Hematopoietic multipotent progenitor cell (in vitro differentiated cells): Measurements from ENCODE around the gene ZNF22. TPM values are rescaled to one million over a fixed set of nuclear protein-coding genes. Genes with fewer than 3 reads are reported as not detected.

Experiments used
- DNase-seq, 3 donors: peaks; one replicate each; pipeline ENCODE4 v3.0.0-alpha.2; 2011 to 2015; ENCODE audit warnings: low read depth in 2 of 3, low spot score in 2 of 3
- total RNA-seq: library from RNA; depleted of rRNA; stranded (reverse); fragments of >200 nt; gene quantifications from one replicate; pipeline ENCODE4 v1.2.3, GENCODE V29; 2012

Gene ZNF22
- total RNA-seq, 1 donor = 22.1 TPM

- DNase-seq = peak in 1 of 3 donors; percentile 40
Observed at GRCh38 chr10:44975431-44976331, 25.0 kb upstream of the ZNF22 start.

- no peak for DNase-seq
Observed at GRCh38 chr10:44976352-44977198, 24.1 kb upstream of the ZNF22 start.

- peak in 1 of 3 donors; percentile 28 for DNase-seq
Observed at GRCh38 chr10:44977287-44978212, 23.2 kb upstream of the ZNF22 start.

GRCh38 chr10:44978213-44978569 is 22.5 kb upstream of the ZNF22 start:
- no peak for DNase-seq

GRCh38 chr10:44978570-44979280 is 22.0 kb upstream of the ZNF22 start, which contains the start of gene DEPP1:
Gene DEPP1, minus strand, starts transcription at chr10:44978809. Its CDS starts 779 bp downstream, at chr10:44978030.
- DNase-seq = peak in 2 of 3 donors; percentile 83 to 95

GRCh38 chr10:44979281-44980191 is 21.2 kb upstream of the ZNF22 start:
- DNase-seq = no peak

GRCh38 chr10:44980309-44981171 is 20.2 kb upstream of the ZNF22 start:
- DNase-seq = no peak

GRCh38 chr10:44981172-44982113 is 19.3 kb upstream of the ZNF22 start:
- peak in 1 of 3 donors; percentile 25 for DNase-seq

GRCh38 chr10:44982114-44982460 is 18.6 kb upstream of the ZNF22 start:
- no peak for DNase-seq

- DNase-seq = no peak
Observed at GRCh38 chr10:44982496-44982895, 18.2 kb upstream of the ZNF22 start.

GRCh38 chr10:44983066-44983894 is 17.4 kb upstream of the ZNF22 start:
- no peak for DNase-seq

- DNase-seq = no peak
Observed at GRCh38 chr10:44983895-44984278, 16.8 kb upstream of the ZNF22 start.

- DNase-seq = no peak
Observed at GRCh38 chr10:44984671-44985101, 16.0 kb upstream of the ZNF22 start.

- no peak for DNase-seq
Observed at GRCh38 chr10:44985175-44985681, 15.5 kb upstream of the ZNF22 start.

- no peak for DNase-seq
Observed at GRCh38 chr10:44986179-44986578, 14.5 kb upstream of the ZNF22 start.

GRCh38 chr10:44986670-44987069 is 14.1 kb upstream of the ZNF22 start:
- no peak for DNase-seq
